GM12873 (cell line): ENCODE measurements around the gene UBE2F.

Source experiments
- CTCF ChIP-seq: IDR thresholded peaks from 2 replicates; pipeline ENCODE4 v1.5.1; 2012; ENCODE audit warnings: low read depth, mild to moderate bottlenecking, moderate library complexity, low read length, control low read depth; ENCODE audit not compliant: insufficient read depth; ENCODE audit errors: missing control alignments

Gene UBE2F

GRCh38 chr2:238060096-238060541 is 93.3 kb downstream of the UBE2F start:
- no peak for TF ChIP-seq CTCF

- TF ChIP-seq CTCF: no peak
These were observed 93.9 kb downstream of the UBE2F start, which contains the start of gene SCLY for GRCh38 chr2:238060542-238061314. Gene SCLY (plus strand): TSS chr2:238061001. CDS start chr2:238061055, 54 bp downstream.

GRCh38 chr2:238061315-238062202 is 94.7 kb downstream of the UBE2F start:
- no peak for TF ChIP-seq CTCF

GRCh38 chr2:238063414-238064189 is 96.8 kb downstream of the UBE2F start:
- TF ChIP-seq CTCF: no peak

- no peak for TF ChIP-seq CTCF
These were observed 97.6 kb downstream of the UBE2F start for GRCh38 chr2:238064376-238064775.

- TF ChIP-seq CTCF: no peak
These were observed 98.4 kb downstream of the UBE2F start for GRCh38 chr2:238065071-238065846.
